DMS53 treated with DMSO at 0.1 percent for 48 hours (cell line): ENCODE measurements around the gene GPR84.
"Not testable (repeated sequence)": the region's sequence is repeated elsewhere in the genome, so short reads cannot be mapped to it uniquely, and the experiment has no call there.

Experiments used
- DNase-seq: peaks from one replicate; lab custom pipeline; 2025; ENCODE audit not compliant: unreplicated experiment; lab: John Stamatoyannopoulos, UW

The GPR84 gene

DNA sequence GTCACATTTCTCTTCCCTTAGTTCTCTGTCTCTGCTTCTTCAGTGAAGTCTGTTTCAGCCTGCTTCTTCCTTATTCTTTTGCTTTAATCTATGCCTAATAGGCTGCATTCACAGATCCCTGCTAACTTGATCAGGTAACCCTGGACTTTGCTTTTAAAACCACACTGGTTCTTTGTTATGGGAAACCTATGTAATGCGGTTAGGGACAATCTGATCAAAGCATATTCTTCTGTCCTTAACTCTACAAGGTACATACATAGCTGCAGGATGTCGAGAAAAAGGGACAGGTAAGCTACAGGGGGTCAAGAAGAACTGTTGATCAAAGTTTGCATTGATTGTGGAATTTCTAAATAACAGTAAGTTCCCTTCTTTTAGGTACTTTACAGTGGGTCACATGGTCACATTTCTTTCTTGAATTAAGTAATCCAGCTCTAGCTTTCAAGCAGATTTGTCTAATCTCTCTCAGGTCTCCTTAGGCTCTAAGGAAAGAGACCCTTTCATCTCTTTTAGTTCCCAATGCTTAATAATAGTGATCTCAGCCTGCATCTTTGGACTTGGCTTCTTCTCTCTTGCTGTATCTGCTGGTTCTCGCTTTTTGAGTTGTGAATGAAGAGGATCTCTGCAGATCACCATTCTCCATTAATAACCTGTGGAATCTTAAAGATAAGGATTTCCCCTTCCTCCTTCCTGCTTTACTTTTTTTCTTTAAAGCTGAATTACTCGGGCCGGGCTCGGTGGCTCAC lies 35.5 kb downstream of the GPR84 start:
- no peak for DNase-seq

DNA sequence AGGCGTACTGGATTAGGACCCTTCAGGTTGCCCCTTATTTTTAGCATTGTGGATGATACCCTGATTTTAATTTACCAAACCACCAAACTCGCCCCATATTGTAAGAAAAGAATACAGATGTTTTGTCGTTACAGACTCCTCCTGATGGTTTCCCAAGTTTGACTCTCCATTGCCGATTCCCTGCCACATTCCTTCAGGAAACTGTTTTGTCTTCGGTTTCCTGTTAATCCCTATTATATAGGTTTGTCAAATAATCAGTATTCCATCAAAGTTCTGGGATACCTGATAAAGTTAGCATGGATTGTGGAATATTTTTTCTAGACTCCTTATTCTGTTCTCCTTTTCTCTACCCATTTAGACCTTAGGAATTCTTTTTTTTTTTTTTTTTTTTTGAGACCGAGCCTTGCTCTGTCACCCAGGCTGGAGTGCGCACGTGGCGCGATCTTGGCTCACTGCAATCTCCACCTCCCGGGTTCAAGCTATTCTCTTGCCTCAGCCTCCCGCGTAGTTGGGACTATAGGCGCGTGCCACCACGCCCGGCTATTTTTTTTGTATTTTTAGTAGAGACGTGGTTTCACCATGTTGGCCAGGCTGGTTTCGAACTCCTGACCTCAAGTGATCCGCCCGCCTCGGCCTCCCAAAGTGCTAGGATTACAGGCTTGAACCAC lies 38.7 kb downstream of the GPR84 start:
- not testable (repeated sequence) for DNase-seq

DNA sequence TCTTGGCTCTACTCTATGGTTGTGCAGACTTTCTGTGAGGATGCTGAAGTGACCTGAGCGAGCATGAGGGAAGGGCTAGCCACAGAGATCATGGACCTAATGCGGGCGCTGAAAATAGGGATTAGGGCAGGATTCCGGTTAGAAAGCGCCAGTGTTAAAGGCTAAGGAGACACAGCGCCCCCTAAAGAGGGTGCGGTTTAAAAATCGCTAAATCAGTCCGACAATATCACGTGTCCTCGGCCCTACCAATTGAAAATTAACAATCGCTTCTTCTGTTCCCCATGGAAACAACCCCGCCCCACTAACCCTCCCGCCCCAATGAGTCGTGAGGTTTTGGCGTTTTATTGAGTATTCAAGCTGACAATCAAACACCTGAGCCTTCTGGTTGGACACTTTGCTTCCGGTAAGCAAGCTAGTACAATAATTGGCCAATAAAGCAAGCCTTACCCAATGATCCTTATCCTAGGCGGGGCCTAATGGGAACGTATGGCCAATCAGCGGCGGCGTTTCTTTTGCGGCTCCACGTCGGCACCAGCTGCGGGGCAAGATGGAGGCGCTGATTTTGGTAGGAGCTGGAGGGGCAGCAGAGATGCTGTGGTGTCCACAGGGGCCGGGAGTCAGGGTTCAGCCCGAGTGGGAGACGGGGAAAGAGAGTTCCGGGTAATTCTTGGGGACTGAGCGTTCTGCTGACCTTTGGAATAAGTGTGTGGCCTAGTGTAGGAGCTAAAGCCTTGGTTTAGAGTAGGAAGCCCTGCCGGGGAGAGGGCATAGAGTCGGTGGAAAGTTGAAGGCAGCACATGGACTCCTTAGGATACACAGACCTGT lies 39.5 kb downstream of the GPR84 start, which contains the start of gene COPZ1:
TSS of gene COPZ1 (plus strand) at position 515 of the 825 bp plus-strand sequence. CDS start at position 548, 33 bp downstream.
- peak; percentile 99 for DNase-seq

DNA sequence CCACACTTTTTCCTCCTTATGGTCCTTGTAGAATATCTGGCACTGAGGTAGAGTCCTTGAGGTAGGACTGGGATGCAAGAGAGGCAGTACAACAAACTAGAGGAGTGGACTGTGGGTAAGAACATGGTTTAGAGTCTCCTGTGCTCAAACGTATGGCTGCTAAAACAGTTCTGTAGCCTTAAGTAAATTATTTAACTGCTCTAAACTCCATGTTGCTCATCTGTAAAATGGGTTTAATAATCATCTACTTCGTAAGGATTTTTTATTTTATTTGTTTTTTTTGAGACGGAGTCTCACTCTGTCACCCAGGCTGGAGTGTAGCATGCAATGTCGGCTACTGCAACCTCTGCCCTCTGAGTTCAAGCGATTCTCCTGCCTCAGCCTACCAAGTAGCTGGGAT lies 42.9 kb downstream of the GPR84 start:
- no peak for DNase-seq
